Heart left ventricle (tissue), 16 donors: ENCODE data around the gene DNAL1. TPM values are rescaled to one million over a fixed set of nuclear protein-coding genes. Genes with fewer than 3 reads are reported as not detected.
"Not testable (repeated sequence)": the region's sequence is repeated elsewhere in the genome, so short reads cannot be mapped to it uniquely, and the experiment has no call there.

Experiments used
- ATAC-seq, 4 donors: fragments of 200-7000 bp; cut with Tn5 transposase; one replicate each; pipeline ENCODE4 v1.9.1; 2020 to 2022; ENCODE audit warnings: moderate library complexity in 4 of 4, mild to moderate bottlenecking in 3 of 4, moderate number of reproducible peaks in 1 of 4
- DNase-seq, 5 donors: peaks; one replicate each; pipeline ENCODE4 v3.0.0-alpha.2; 2020
- H3K27ac ChIP-seq, 12 donors: fragments of 200-600 bp; sonication (generic) in 4 of 12; one replicate each; pipeline versions ENCODE4 v1.5.0 to v1.8.0; 2016 to 2022; ENCODE audit warnings: mild to moderate bottlenecking in 2 of 12
- H3K27me3 ChIP-seq, 9 donors: fragments of 200-600 bp; sonication (generic) in 2 of 9; one replicate each; pipeline versions ENCODE4 v1.5.1 to v1.8.0; 2016 to 2022; ENCODE audit warnings: mild to moderate bottlenecking in 3 of 9
- H3K36me3 ChIP-seq, 9 donors: fragments of 200-600 bp; sonication (generic) in 2 of 9; one replicate each; pipeline versions ENCODE4 v1.5.0 to v1.8.0; 2018 to 2022; ENCODE audit warnings: mild to moderate bottlenecking in 2 of 9
- H3K4me1 ChIP-seq, 12 donors: fragments of 200-600 bp; sonication (generic) in 4 of 12; one replicate each; pipeline versions ENCODE4 v1.5.0 to v1.8.0; 2016 to 2022; ENCODE audit warnings: mild to moderate bottlenecking in 3 of 12
- H3K4me3 ChIP-seq, 12 donors: fragments of 200-600 bp; sonication (generic) in 4 of 12; one replicate each; pipeline versions ENCODE4 v1.5.0 to v1.8.0; 2017 to 2022; ENCODE audit warnings: mild to moderate bottlenecking in 9 of 12, moderate library complexity in 4 of 12
- H3K9me3 ChIP-seq, 12 donors: fragments of 200-600 bp; sonication (generic) in 4 of 12; one replicate each; pipeline versions ENCODE4 v1.5.0 to v1.8.0; 2016 to 2022; ENCODE audit warnings: mild to moderate bottlenecking in 1 of 12
- POLR2A ChIP-seq, 2 donors: fragments of 450-650 bp; IDR thresholded peaks; one replicate each; pipeline ENCODE4 v1.6.1; 2017; ENCODE audit warnings: antibody characterized with exemption in 2 of 2, mild to moderate bottlenecking in 2 of 2, moderate library complexity in 2 of 2
- WGBS, 4 donors: extraction: QIAGEN DNeasy Blood & Tissue Kit in 2 of 4; methylation state at CpG; one replicate each; pipeline versions ENCODE4 v1.1.5 to v1.1.7; 2013 to 2018; 5-methylcytosine and 5-hydroxymethylcytosine counted together
- intact Hi-C, 10 donors: fragments of 100-400 bp; cut with DNase I; formaldehyde crosslinking; loops; one replicate each; pipeline versions ENCODE4 v1.11.1 to v1.14.2; 2022
- polyA plus RNA-seq, 2 donors: library from polyadenylated mRNA; stranded (reverse); fragments of 200-250 nt; gene quantifications; one replicate each; pipeline ENCODE4 v1.2.3, GENCODE V29; 2013
- total RNA-seq, 9 donors: library from RNA; depleted of rRNA in 2 of 9; stranded (reverse); fragments of >200 nt in 2 of 9; fragmentation: NEBNext Ultra II Directional in 3 of 9; extraction: Animal tissue kit (Norgen Biotek cat#: 25700) in 3 of 9; gene quantifications; one replicate each; pipeline versions ENCODE4 v1.1.0 to v1.2.4, GENCODE V29; 2016 to 2023
- TF ChIP-seq, protein P1 (sequence below), 12 donors: fragments of 200-600 bp; sonication (generic) in 4 of 12; IDR thresholded peaks; one replicate each; pipeline versions ENCODE4 v1.5.0 to v1.8.0; 2018 to 2022; ENCODE audit warnings: antibody characterized with exemption in 12 of 12, mild to moderate bottlenecking in 5 of 12
- donor health status: ischemic (EF 13 %, LVEDD 7.1; RV severe dilation, severe dysfunction).
- donor health status: healthy with polysubstance abuse.
- donor health status: DM: no; HTN: yes; CAD: no.
- donor health status: DM: no; HTN: no; CAD: no.
- donor health status: ischemic (EF 25% LVEDD 6.9; RV normal size, moderate dysfunction).
- donor health status: ischemic (EF 25% LVEDD 5.7; RV mildly dilated, moderate dysfunction).
- donor health status: healthy.
- donor health status: DM: yes; HTN: yes; CAD: no.
- donor health status: ischemic (EF 35%, LVEDD 5.7; RV mildly dilated, moderate dysfunction).
- donor health status: nonischemic (EF 11% LVEDD 7.7; RV severe dilation, severe dysfunction).
- donor health status: DM: yes; HTN: yes; CAD: no.
- donor health status: PGD.
- donor health status: ischemic (EF 29% LVEDD 5.4; RV normal size, mild dysfunction).
- donor health status: nonischemic (EF 23%, LVEDD 6.1; RV moderate dilation, normal function).

The DNAL1 gene
- total and polyA plus RNA-seq, 11 donors = 5.2 to 24.5 (median 13.3) TPM

GRCh38 chr14:73640796-73641365 is 3.9 kb upstream of the DNAL1 start:
- Histone ChIP-seq H3K27ac (no peak overlapping the region), H3K36me3 (no peaks in the 10 kb centered on the region), H3K27me3 (no peaks in the 10 kb centered on the region), H3K9me3 (no peaks in the 10 kb centered on the region), H3K4me3 (no peak overlapping the region), H3K4me1 (peaks cover 0 to 15% (median 12%) of the 10 kb centered on the region in 12 donors)
- intact Hi-C loops = loop anchor here in 1 of 10 donors (10.0 kb wide), 1 partner anchor 74 kb away; the partner anchor contains the start of gene PNMA1
- no peak for TF ChIP-seq POLR2A (IDR thresholded peaks at IDR 0.05)
- TF ChIP-seq, protein P1, sequence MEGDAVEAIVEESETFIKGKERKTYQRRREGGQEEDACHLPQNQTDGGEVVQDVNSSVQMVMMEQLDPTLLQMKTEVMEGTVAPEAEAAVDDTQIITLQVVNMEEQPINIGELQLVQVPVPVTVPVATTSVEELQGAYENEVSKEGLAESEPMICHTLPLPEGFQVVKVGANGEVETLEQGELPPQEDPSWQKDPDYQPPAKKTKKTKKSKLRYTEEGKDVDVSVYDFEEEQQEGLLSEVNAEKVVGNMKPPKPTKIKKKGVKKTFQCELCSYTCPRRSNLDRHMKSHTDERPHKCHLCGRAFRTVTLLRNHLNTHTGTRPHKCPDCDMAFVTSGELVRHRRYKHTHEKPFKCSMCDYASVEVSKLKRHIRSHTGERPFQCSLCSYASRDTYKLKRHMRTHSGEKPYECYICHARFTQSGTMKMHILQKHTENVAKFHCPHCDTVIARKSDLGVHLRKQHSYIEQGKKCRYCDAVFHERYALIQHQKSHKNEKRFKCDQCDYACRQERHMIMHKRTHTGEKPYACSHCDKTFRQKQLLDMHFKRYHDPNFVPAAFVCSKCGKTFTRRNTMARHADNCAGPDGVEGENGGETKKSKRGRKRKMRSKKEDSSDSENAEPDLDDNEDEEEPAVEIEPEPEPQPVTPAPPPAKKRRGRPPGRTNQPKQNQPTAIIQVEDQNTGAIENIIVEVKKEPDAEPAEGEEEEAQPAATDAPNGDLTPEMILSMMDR (IDR thresholded peaks at IDR 0.05) = no peak
- ATAC-seq (no peak), DNase-seq (no peak)
- WGBS, 4 donors = 91 to 95% (median 94%) methylated on average over 5 of the region's 5 CpGs

GRCh38 chr14:73645248-73645610 is 443 bp downstream of the DNAL1 start:
- no peaks in the 10 kb centered on the region for H3K27me3 ChIP-seq
- peaks cover 0 to 18% (median 14%) of the 10 kb centered on the region in 12 donors for H3K4me1 ChIP-seq
- WGBS, 4 donors = 6 to 9% (median 7%) methylated on average over 7 of the region's 7 CpGs
- H3K9me3 ChIP-seq = no peaks in the 10 kb centered on the region
- intact Hi-C loops = loop anchor here in 2 of 10 donors (5.0 to 10.0 kb wide), 2 partner anchors 67 to 70 kb away; partner anchors contain the start of gene PNMA1 (in 2 of the 2)
- ATAC-seq = no peak
- DNase-seq = no peak
- peak overlapping the region; percentile 52 to 87 (median 78) for H3K4me3 ChIP-seq
- TF ChIP-seq, protein P1 (IDR thresholded peaks at IDR 0.05) = no peak
- TF ChIP-seq POLR2A (IDR thresholded peaks at IDR 0.05) = no peak
- no peaks in the 10 kb centered on the region for H3K36me3 ChIP-seq
- peak overlapping the region in 11 of 12 donors; percentile 64 to 94 (median 89) for H3K27ac ChIP-seq

GRCh38 chr14:73651005-73651404 is 6.2 kb downstream of the DNAL1 start:
- no peak for ATAC-seq
- intact Hi-C loops = no loop called here

GRCh38 chr14:73655851-73656250 is 11.1 kb downstream of the DNAL1 start:
- no peaks in the 10 kb centered on the region for H3K27me3 ChIP-seq
- H3K4me1 ChIP-seq = no peaks in the 10 kb centered on the region
- peaks cover 0 to 49% (median 8%) of the 10 kb centered on the region in 9 donors for H3K36me3 ChIP-seq
- no peaks in the 10 kb centered on the region for H3K9me3 ChIP-seq
- H3K4me3 ChIP-seq = no peak overlapping the region
- no peak for DNase-seq
- ATAC-seq = no peak
- H3K27ac ChIP-seq = no peak overlapping the region
- 93 to 100% (median 97%) methylated on average over 1 of the region's 1 CpG for WGBS, 4 donors
- intact Hi-C loops = no loop called here
- TF ChIP-seq POLR2A (IDR thresholded peaks at IDR 0.05) = no peak
- TF ChIP-seq, protein P1 (IDR thresholded peaks at IDR 0.05) = no peak

More at GRCh38 chr14:73651005-73651404, 6.2 kb downstream of the DNAL1 start:
- Histone ChIP-seq H3K27me3 (no peaks in the 10 kb centered on the region), H3K27ac (no peak overlapping the region), H3K4me1 (peaks cover 0 to 2% (median 0%) of the 10 kb centered on the region in 12 donors), H3K4me3 (no peak overlapping the region), H3K9me3 (no peaks in the 10 kb centered on the region), H3K36me3 (peaks cover 0 to 30% (median 2%) of the 10 kb centered on the region in 9 donors)
- TF ChIP-seq POLR2A (IDR thresholded peaks at IDR 0.05) = no peak
- TF ChIP-seq, protein P1 (IDR thresholded peaks at IDR 0.05) = no peak
- no peak for DNase-seq

DNA sequence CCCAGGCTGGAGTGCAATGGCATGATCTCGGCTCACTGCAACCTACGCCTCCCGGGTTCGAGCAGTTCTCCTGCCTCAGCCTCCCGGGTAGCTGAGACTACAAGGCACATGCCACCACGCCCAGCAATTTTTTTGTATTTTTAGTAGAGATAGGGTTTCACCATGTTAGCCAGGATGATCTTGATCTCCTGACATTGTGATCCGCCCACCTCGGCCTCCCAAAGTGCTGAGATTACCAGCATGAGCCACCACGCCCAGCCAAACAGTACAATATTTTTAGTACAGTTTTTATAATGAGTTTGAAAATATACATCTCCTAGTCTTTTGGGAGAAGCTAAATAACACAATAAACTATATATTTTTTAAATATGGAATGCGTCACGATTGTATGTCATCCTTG is 14.4 kb downstream of the DNAL1 start:
- DNase-seq, H3K4me1 ChIP-seq, H3K27ac ChIP-seq, H3K27me3 ChIP-seq, intact Hi-C loops, H3K4me3 ChIP-seq, H3K9me3 ChIP-seq, ATAC-seq: not testable (repeated sequence)
- peaks cover 0 to 60% (median 16%) of the 10 kb centered on the region in 9 donors for H3K36me3 ChIP-seq
- 91 to 98% (median 97%) methylated on average over 11 of the region's 11 CpGs for WGBS, 4 donors
